ENCODE results near the gene MYRIP.

DNA sequence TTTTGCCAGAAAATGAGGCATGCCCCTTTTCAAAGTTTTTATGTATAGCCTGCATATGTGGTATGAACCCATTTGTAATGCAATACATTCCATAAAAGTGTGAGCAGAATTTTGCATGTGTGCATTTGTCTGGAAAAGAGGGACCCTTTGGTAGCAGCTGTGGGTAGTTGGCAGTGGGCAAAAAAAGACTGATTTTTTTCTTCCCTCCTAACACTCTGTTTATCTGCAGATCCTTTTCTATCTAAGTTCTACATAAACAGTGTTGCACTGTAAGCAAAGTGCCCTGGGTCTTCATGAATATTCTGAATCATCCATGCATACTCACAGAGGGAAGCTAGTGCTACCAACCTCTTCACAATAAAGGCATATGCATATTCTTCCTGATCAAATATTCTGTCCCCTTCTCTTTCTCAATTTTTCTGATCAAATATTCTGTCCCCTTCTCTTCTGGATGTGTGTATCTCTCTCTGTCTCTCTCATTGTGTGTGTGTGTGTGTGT, 288.9 kb downstream of the MYRIP start:
- TF ChIP-seq, protein P1, sequence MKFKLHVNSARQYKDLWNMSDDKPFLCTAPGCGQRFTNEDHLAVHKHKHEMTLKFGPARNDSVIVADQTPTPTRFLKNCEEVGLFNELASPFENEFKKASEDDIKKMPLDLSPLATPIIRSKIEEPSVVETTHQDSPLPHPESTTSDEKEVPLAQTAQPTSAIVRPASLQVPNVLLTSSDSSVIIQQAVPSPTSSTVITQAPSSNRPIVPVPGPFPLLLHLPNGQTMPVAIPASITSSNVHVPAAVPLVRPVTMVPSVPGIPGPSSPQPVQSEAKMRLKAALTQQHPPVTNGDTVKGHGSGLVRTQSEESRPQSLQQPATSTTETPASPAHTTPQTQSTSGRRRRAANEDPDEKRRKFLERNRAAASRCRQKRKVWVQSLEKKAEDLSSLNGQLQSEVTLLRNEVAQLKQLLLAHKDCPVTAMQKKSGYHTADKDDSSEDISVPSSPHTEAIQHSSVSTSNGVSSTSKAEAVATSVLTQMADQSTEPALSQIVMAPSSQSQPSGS (CRISPR knock-in tag; IDR thresholded peaks at IDR 0.05; ENCODE audit: borderline replicate concordance, low read depth), result no peak
- no peak for TF ChIP-seq ESRRA (CRISPR knock-in tag; IDR thresholded peaks at IDR 0.05; ENCODE audit: borderline replicate concordance)
- TF ChIP-seq, protein P2, sequence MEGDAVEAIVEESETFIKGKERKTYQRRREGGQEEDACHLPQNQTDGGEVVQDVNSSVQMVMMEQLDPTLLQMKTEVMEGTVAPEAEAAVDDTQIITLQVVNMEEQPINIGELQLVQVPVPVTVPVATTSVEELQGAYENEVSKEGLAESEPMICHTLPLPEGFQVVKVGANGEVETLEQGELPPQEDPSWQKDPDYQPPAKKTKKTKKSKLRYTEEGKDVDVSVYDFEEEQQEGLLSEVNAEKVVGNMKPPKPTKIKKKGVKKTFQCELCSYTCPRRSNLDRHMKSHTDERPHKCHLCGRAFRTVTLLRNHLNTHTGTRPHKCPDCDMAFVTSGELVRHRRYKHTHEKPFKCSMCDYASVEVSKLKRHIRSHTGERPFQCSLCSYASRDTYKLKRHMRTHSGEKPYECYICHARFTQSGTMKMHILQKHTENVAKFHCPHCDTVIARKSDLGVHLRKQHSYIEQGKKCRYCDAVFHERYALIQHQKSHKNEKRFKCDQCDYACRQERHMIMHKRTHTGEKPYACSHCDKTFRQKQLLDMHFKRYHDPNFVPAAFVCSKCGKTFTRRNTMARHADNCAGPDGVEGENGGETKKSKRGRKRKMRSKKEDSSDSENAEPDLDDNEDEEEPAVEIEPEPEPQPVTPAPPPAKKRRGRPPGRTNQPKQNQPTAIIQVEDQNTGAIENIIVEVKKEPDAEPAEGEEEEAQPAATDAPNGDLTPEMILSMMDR (IDR thresholded peaks at IDR 0.05), result no peak
- TF ChIP-seq SMAD4 (CRISPR knock-in tag; IDR thresholded peaks at IDR 0.05), result no peak
- TF ChIP-seq JUN (CRISPR knock-in tag; IDR thresholded peaks at IDR 0.05), result no peak
- TF ChIP-seq ZNF416 (CRISPR knock-in tag; IDR thresholded peaks at IDR 0.05), result no peak
- no peak for TF ChIP-seq NR2C2 (CRISPR knock-in tag; IDR thresholded peaks at IDR 0.05)
- no peak for TF ChIP-seq FOXJ3 (CRISPR knock-in tag; IDR thresholded peaks at IDR 0.05; ENCODE audit: borderline replicate concordance)
- TF ChIP-seq RELA (CRISPR knock-in tag; IDR thresholded peaks at IDR 0.05; ENCODE audit: borderline replicate concordance), result no peak
- TF ChIP-seq, protein P3, sequence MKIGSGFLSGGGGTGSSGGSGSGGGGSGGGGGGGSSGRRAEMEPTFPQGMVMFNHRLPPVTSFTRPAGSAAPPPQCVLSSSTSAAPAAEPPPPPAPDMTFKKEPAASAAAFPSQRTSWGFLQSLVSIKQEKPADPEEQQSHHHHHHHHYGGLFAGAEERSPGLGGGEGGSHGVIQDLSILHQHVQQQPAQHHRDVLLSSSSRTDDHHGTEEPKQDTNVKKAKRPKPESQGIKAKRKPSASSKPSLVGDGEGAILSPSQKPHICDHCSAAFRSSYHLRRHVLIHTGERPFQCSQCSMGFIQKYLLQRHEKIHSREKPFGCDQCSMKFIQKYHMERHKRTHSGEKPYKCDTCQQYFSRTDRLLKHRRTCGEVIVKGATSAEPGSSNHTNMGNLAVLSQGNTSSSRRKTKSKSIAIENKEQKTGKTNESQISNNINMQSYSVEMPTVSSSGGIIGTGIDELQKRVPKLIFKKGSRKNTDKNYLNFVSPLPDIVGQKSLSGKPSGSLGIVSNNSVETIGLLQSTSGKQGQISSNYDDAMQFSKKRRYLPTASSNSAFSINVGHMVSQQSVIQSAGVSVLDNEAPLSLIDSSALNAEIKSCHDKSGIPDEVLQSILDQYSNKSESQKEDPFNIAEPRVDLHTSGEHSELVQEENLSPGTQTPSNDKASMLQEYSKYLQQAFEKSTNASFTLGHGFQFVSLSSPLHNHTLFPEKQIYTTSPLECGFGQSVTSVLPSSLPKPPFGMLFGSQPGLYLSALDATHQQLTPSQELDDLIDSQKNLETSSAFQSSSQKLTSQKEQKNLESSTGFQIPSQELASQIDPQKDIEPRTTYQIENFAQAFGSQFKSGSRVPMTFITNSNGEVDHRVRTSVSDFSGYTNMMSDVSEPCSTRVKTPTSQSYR (CRISPR knock-in tag; IDR thresholded peaks at IDR 0.05), result no peak
